Measurements from ENCODE around the gene RNF166.
A peak's percentile ranks its signal among the peaks of the same experiment; 100 is the strongest.

RNF166 gene

GRCh38 chr16:88705801-88706228 lies 393 bp downstream of the RNF166 start:
- DNase-seq (ENCODE audit: low read depth) = no peak
- H3K4me3 ChIP-seq (replicated peaks; ENCODE audit: low read depth, low read length) = peak overlapping the region; percentile 91
- no peak for TF ChIP-seq CTCF (IDR thresholded peaks at IDR 0.05; ENCODE audit: low read length, missing control alignments)

GRCh38 chr16:88705076-88705684 lies 1.0 kb downstream of the RNF166 start:
- peak overlapping the region; percentile 91 for H3K4me3 ChIP-seq (replicated peaks; ENCODE audit: low read depth, low read length)
- DNase-seq (ENCODE audit: low read depth) = no peak
- no peak for TF ChIP-seq CTCF (IDR thresholded peaks at IDR 0.05; ENCODE audit: low read length, missing control alignments)

- no peak for TF ChIP-seq CTCF (IDR thresholded peaks at IDR 0.05; ENCODE audit: low read length, missing control alignments)
- H3K4me3 ChIP-seq (replicated peaks; ENCODE audit: low read depth, low read length) = no peak overlapping the region
- no peak for DNase-seq (ENCODE audit: low read depth)
These were observed 2.5 kb downstream of the RNF166 start for GRCh38 chr16:88703486-88704309.

- no peak for TF ChIP-seq CTCF (IDR thresholded peaks at IDR 0.05; ENCODE audit: low read length, missing control alignments)
- DNase-seq (ENCODE audit: low read depth) = no peak
- H3K4me3 ChIP-seq (replicated peaks; ENCODE audit: low read depth, low read length) = no peak overlapping the region
These were observed 3.6 kb downstream of the RNF166 start for GRCh38 chr16:88702371-88703210.

GRCh38 chr16:88701581-88702370 lies 4.4 kb downstream of the RNF166 start:
- no peak overlapping the region for H3K4me3 ChIP-seq (replicated peaks; ENCODE audit: low read depth, low read length)
- no peak for TF ChIP-seq CTCF (IDR thresholded peaks at IDR 0.05; ENCODE audit: low read length, missing control alignments)
- DNase-seq (ENCODE audit: low read depth) = no peak

Data from fibroblast of pulmonary artery (primary cell).